Natural killer cell (primary cell): ENCODE results near the gene AKR1A1. TPM values are rescaled to one million over a fixed set of nuclear protein-coding genes. Genes with fewer than 3 reads are reported as not detected.

Experiments used
- ATAC-seq, 3 donors: fragments of 150-1000 bp in 2 of 3; fragments of 200-7000 bp in 1 of 3; cut with Tn5 transposase; 1 replicate in 1 of 3; 2 replicates in 2 of 3; pipeline ENCODE4 v1.10.0; 2021; ENCODE audit warnings: mild to moderate bottlenecking in 2 of 3, moderate library complexity in 2 of 3
- DNase-seq, 2 donors: peaks; one replicate each; pipeline versions ENCODE4 v3.0.0 to v3.0.0-alpha.2; 2013 to 2021; ENCODE audit warnings: mixed read lengths in 1 of 2
- H3K27ac ChIP-seq: one replicate; pipeline ENCODE4 v1.5.1; 2013; ENCODE audit warnings: mild to moderate bottlenecking, low read length
- H3K27me3 ChIP-seq: one replicate; pipeline ENCODE4 v1.6.1; 2013; ENCODE audit warnings: low read length; ENCODE audit not compliant: control insufficient read depth, insufficient read depth
- H3K36me3 ChIP-seq: one replicate; pipeline ENCODE4 v1.6.1; 2013; ENCODE audit warnings: low read length; ENCODE audit not compliant: control insufficient read depth, insufficient read depth
- H3K4me1 ChIP-seq: one replicate; pipeline ENCODE4 v1.6.1; 2013; ENCODE audit warnings: low read length; ENCODE audit not compliant: control insufficient read depth, insufficient read depth
- H3K4me3 ChIP-seq: one replicate; pipeline ENCODE4 v1.5.1; 2013; ENCODE audit warnings: low read length
- H3K9me3 ChIP-seq: one replicate; pipeline ENCODE4 v1.6.1; 2013; ENCODE audit warnings: low read length; ENCODE audit not compliant: control insufficient read depth, insufficient read depth
- H3K27ac Mint-ChIP-seq, 2 donors: one replicate each; pipeline ENCODE4 v1.8.0; 2022; ENCODE audit warnings: mild to moderate bottlenecking in 2 of 2, mixed read lengths in 2 of 2, moderate library complexity in 1 of 2
- H3K27me3 Mint-ChIP-seq, 2 donors: one replicate each; pipeline ENCODE4 v1.8.0; 2022; ENCODE audit warnings: low read depth in 2 of 2, mixed read lengths in 2 of 2
- H3K36me3 Mint-ChIP-seq: one replicate; pipeline ENCODE4 v1.8.0; 2022; ENCODE audit warnings: mixed read lengths
- H3K4me1 Mint-ChIP-seq, 2 donors: one replicate each; pipeline ENCODE4 v1.8.0; 2022; ENCODE audit warnings: mixed read lengths in 2 of 2
- H3K4me3 Mint-ChIP-seq: one replicate; pipeline ENCODE4 v1.8.0; 2022; ENCODE audit warnings: mild to moderate bottlenecking, moderate library complexity, mixed read lengths
- H3K9me3 Mint-ChIP-seq, 2 donors: one replicate each; pipeline ENCODE4 v1.8.0; 2022; ENCODE audit warnings: mixed read lengths in 2 of 2
- WGBS: methylation state at CpG from one replicate; pipeline ENCODE4 v1.1.7; 2013; ENCODE audit warnings: missing lambda C conversion rate; ENCODE audit not compliant: insufficient coverage; 5-methylcytosine and 5-hydroxymethylcytosine counted together
- intact Hi-C: fragments of 100-400 bp; cut with micrococcal nuclease; formaldehyde crosslinking; loops from one replicate; pipeline ENCODE4 v1.14.2; 2022
- total RNA-seq, 4 donors: library from RNA; stranded (reverse); fragments of 120-200 nt in 1 of 4; gene quantifications; one replicate each; pipeline versions ENCODE4 v1.2.3 to v1.2.4, GENCODE V29; 2013 to 2022
- TF ChIP-seq, protein P1 (sequence below): fragments of 200-600 bp; IDR thresholded peaks from one replicate; pipeline ENCODE4 v1.8.0; 2022; ENCODE audit warnings: antibody characterized with exemption

AKR1A1 gene
- total RNA-seq, 3 donors from 2014 or later (not counting 1 experiment from before 2014, with no cell fraction given): 45.7 to 54.2 (median 53.9) TPM

DNA sequence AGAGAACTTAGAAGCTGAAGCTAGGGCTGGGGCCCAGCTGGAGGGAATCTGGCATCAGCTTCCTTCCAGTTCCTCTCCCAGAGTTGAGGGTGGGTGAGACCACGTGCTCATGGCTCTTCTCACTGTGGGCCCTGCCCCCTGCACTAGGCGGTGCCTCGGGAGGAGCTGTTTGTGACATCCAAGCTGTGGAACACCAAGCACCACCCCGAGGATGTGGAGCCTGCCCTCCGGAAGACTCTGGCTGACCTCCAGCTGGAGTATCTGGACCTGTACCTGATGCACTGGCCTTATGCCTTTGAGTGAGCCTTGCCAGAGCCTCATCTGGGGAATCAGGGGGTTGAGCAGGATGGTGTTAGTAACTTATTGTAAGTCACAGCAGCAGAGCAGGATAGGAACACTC, 16.1 kb downstream of the AKR1A1 start:
- H3K27me3 Mint-ChIP-seq: no peaks in the 10 kb centered on the region
- no peak overlapping the region for H3K4me3 ChIP-seq
- no peaks in the 10 kb centered on the region for H3K9me3 Mint-ChIP-seq
- H3K27ac Mint-ChIP-seq: no peak overlapping the region
- no peak for ATAC-seq
- intact Hi-C loops: no loop called here
- H3K9me3 ChIP-seq: no peaks in the 10 kb centered on the region
- TF ChIP-seq, protein P1, sequence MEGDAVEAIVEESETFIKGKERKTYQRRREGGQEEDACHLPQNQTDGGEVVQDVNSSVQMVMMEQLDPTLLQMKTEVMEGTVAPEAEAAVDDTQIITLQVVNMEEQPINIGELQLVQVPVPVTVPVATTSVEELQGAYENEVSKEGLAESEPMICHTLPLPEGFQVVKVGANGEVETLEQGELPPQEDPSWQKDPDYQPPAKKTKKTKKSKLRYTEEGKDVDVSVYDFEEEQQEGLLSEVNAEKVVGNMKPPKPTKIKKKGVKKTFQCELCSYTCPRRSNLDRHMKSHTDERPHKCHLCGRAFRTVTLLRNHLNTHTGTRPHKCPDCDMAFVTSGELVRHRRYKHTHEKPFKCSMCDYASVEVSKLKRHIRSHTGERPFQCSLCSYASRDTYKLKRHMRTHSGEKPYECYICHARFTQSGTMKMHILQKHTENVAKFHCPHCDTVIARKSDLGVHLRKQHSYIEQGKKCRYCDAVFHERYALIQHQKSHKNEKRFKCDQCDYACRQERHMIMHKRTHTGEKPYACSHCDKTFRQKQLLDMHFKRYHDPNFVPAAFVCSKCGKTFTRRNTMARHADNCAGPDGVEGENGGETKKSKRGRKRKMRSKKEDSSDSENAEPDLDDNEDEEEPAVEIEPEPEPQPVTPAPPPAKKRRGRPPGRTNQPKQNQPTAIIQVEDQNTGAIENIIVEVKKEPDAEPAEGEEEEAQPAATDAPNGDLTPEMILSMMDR: no peak
- no peaks in the 10 kb centered on the region for H3K4me1 ChIP-seq
- no peak overlapping the region for H3K4me3 Mint-ChIP-seq
- no peaks in the 10 kb centered on the region for H3K36me3 Mint-ChIP-seq
- no peaks in the 10 kb centered on the region for H3K4me1 Mint-ChIP-seq
- H3K27me3 ChIP-seq: no peaks in the 10 kb centered on the region
- 58% methylated on average over 5 of the region's 5 CpGs for WGBS
- DNase-seq: no peak
- H3K36me3 ChIP-seq: peaks cover 53% of the 10 kb centered on the region
- H3K27ac ChIP-seq: no peak overlapping the region

DNA sequence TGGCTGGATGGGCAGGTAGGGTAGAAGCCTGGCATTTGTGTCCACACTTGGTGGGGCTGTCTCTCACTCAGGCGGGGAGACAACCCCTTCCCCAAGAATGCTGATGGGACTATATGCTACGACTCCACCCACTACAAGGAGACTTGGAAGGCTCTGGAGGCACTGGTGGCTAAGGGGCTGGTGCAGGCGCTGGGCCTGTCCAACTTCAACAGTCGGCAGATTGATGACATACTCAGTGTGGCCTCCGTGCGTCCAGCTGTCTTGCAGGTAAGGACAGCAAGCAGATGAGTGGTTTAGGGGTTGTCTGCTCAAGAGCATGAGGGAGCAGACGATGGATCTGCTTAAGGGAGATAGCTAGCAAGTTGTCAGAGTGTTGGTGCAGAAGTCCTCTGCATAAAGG, 17.3 kb downstream of the AKR1A1 start:
- H3K4me1 Mint-ChIP-seq: no peaks in the 10 kb centered on the region
- intact Hi-C loops: no loop called here
- no peaks in the 10 kb centered on the region for H3K36me3 Mint-ChIP-seq
- Histone ChIP-seq H3K36me3 (peaks cover 46% of the 10 kb centered on the region), H3K4me3 (no peak overlapping the region), H3K27me3 (no peaks in the 10 kb centered on the region), H3K27ac (no peak overlapping the region), H3K9me3 (no peaks in the 10 kb centered on the region), H3K4me1 (no peaks in the 10 kb centered on the region)
- H3K9me3 Mint-ChIP-seq: no peaks in the 10 kb centered on the region
- ATAC-seq: no peak
- H3K4me3 Mint-ChIP-seq: no peak overlapping the region
- H3K27me3 Mint-ChIP-seq: no peaks in the 10 kb centered on the region
- TF ChIP-seq, protein P1: no peak
- no peak overlapping the region for H3K27ac Mint-ChIP-seq
- 95% methylated on average over 7 of the region's 7 CpGs for WGBS
- no peak for DNase-seq

DNA sequence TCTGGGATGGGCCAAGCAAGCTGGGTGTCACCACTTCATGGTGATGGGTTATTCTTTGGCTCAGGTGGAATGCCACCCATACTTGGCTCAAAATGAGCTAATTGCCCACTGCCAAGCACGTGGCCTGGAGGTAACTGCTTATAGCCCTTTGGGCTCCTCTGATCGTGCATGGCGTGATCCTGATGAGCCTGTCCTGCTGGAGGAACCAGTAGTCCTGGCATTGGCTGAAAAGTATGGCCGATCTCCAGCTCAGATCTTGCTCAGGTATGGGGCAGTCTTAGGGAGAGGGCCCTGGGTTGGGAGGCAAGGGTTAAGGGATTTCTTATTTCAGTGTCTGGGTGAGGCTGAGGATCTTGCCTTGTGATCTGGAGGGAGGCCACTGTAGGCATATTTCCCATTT, 17.8 kb downstream of the AKR1A1 start:
- H3K9me3 Mint-ChIP-seq: no peaks in the 10 kb centered on the region
- H3K4me3 Mint-ChIP-seq: no peak overlapping the region
- H3K4me1 Mint-ChIP-seq: no peaks in the 10 kb centered on the region
- TF ChIP-seq, protein P1: no peak
- ATAC-seq (no peak), DNase-seq (no peak)
- H3K36me3 ChIP-seq: peaks cover 46% of the 10 kb centered on the region
- no peak overlapping the region for H3K4me3 ChIP-seq
- intact Hi-C loops: no loop called here
- H3K4me1 ChIP-seq: no peaks in the 10 kb centered on the region
- H3K27ac ChIP-seq: no peak overlapping the region
- 94% methylated on average over 4 of the region's 4 CpGs for WGBS
- no peak overlapping the region for H3K27ac Mint-ChIP-seq
- no peaks in the 10 kb centered on the region for H3K27me3 ChIP-seq
- H3K36me3 Mint-ChIP-seq: no peaks in the 10 kb centered on the region
- H3K27me3 Mint-ChIP-seq: no peaks in the 10 kb centered on the region
- no peaks in the 10 kb centered on the region for H3K9me3 ChIP-seq

DNA sequence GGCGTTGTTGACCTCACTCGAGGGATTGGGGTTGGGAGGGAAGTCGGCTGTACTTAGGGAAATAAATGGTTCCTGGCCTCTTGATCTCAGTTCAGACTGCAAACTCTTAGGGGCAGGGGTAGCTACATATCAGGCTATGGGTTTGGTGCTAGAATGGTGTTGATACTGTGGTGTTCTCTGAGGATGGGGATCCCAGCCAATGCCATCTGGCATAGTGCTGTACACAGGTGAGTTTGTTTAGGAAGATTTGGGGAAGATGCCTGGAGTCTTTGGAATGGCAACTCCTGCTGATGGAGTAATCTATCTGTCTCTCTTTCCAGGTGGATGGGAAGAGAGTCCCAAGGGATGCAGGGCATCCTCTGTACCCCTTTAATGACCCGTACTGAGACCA, 18.9 kb downstream of the AKR1A1 start:
- Histone ChIP-seq H3K9me3 (no peaks in the 10 kb centered on the region), H3K4me1 (no peaks in the 10 kb centered on the region), H3K27ac (no peak overlapping the region), H3K27me3 (no peaks in the 10 kb centered on the region), H3K36me3 (peaks cover 39% of the 10 kb centered on the region), H3K4me3 (no peak overlapping the region)
- H3K27ac Mint-ChIP-seq: peak overlapping the region in 1 of 2 donors; percentile 11
- WGBS: 86% methylated on average over 4 of the region's 4 CpGs
- no peak for DNase-seq
- intact Hi-C loops: no loop called here
- no peak for ATAC-seq
- no peak overlapping the region for H3K4me3 Mint-ChIP-seq
- H3K9me3 Mint-ChIP-seq: no peaks in the 10 kb centered on the region
- H3K27me3 Mint-ChIP-seq: no peaks in the 10 kb centered on the region
- no peaks in the 10 kb centered on the region for H3K4me1 Mint-ChIP-seq
- TF ChIP-seq, protein P1: no peak
- H3K36me3 Mint-ChIP-seq: no peaks in the 10 kb centered on the region
